Sigmoid colon (tissue), 7 donors: ENCODE results near the gene EXOC7. TPM values are rescaled to one million over a fixed set of nuclear protein-coding genes. Genes with fewer than 3 reads are reported as not detected.

Source experiments
- DNase-seq: peaks from one replicate; pipeline ENCODE4 v3.0.0-alpha.2; 2019
- H3K27ac ChIP-seq, 4 donors: fragments of 200-600 bp; sonication (generic); one replicate each; pipeline ENCODE4 v1.5.1; 2016 to 2019; ENCODE audit warnings: mild to moderate bottlenecking in 1 of 4
- H3K27me3 ChIP-seq, 3 donors: fragments of 200-600 bp; sonication (generic); one replicate each; pipeline ENCODE4 v1.5.1; 2019; ENCODE audit warnings: mild to moderate bottlenecking in 1 of 3
- H3K36me3 ChIP-seq, 4 donors: fragments of 200-600 bp; sonication (generic); one replicate each; pipeline ENCODE4 v1.5.1; 2016 to 2019
- H3K4me1 ChIP-seq, 4 donors: fragments of 200-600 bp; sonication (generic); one replicate each; pipeline ENCODE4 v1.5.1; 2017 to 2019
- H3K4me3 ChIP-seq, 4 donors: fragments of 200-600 bp; sonication (generic); one replicate each; pipeline ENCODE4 v1.5.1; 2017 to 2019; ENCODE audit warnings: mild to moderate bottlenecking in 2 of 4, moderate library complexity in 1 of 4
- H3K9me3 ChIP-seq, 4 donors: fragments of 200-600 bp in 3 of 4; sonication (generic) in 3 of 4; one replicate each; pipeline versions ENCODE4 v1.5.1 to v1.6.1; 2013 to 2019
- EP300 ChIP-seq, 4 donors: sonication (generic); formaldehyde crosslinking; IDR thresholded peaks; one replicate each; pipeline ENCODE4 v1.6.1; 2017; ENCODE audit warnings: antibody characterized with exemption in 4 of 4
- POLR2A ChIP-seq, 2 donors: fragments of 450-650 bp; IDR thresholded peaks; one replicate each; pipeline ENCODE4 v1.6.1; 2016; ENCODE audit warnings: antibody characterized with exemption in 2 of 2, mild to moderate bottlenecking in 2 of 2, moderate library complexity in 2 of 2
- POLR2AphosphoS5 ChIP-seq, 4 donors: sonication (generic); formaldehyde crosslinking; IDR thresholded peaks; one replicate each; pipeline ENCODE4 v1.6.1; 2017; ENCODE audit warnings: antibody characterized with exemption in 4 of 4
- WGBS, 2 donors: extraction: QIAGEN DNeasy Blood & Tissue Kit; methylation state at CpG; one replicate each; pipeline ENCODE4 v1.1.7; 2013; 5-methylcytosine and 5-hydroxymethylcytosine counted together
- intact Hi-C: fragments of 100-400 bp; cut with DNase I; formaldehyde crosslinking; loops from one replicate; pipeline ENCODE4 v1.15.1; 2023
- polyA plus RNA-seq, 3 donors: library from polyadenylated mRNA; stranded (reverse); fragments of 200-250 nt; gene quantifications; one replicate each; pipeline ENCODE4 v1.2.3, GENCODE V29; 2013
- total RNA-seq, 4 donors: library from RNA; depleted of rRNA; stranded (reverse); fragments of >200 nt; gene quantifications; one replicate each; pipeline ENCODE4 v1.1.0, GENCODE V29; 2016
- TF ChIP-seq, protein P1 (sequence below), 4 experiments: fragments of 450-650 bp in 3 of 4; fragments of 200-600 bp in 1 of 4; IDR thresholded peaks; one replicate each; pipeline ENCODE4 v1.5.1; 2016 to 2019; ENCODE audit warnings: antibody characterized with exemption in 4 of 4, mild to moderate bottlenecking in 3 of 4, moderate library complexity in 2 of 4
- donor health status: healthy with polysubstance abuse.
- donor health status: Bipolar disorder and iron deficiency.
- donor health status: healthy.

The EXOC7 gene
- total RNA-seq = 10 to 100 TPM; 58.9 to 82.0 (median 75.3) TPM
- 10 to 100 TPM; 36.8 to 74.4 (median 38.4) TPM for polyA plus RNA-seq

DNA sequence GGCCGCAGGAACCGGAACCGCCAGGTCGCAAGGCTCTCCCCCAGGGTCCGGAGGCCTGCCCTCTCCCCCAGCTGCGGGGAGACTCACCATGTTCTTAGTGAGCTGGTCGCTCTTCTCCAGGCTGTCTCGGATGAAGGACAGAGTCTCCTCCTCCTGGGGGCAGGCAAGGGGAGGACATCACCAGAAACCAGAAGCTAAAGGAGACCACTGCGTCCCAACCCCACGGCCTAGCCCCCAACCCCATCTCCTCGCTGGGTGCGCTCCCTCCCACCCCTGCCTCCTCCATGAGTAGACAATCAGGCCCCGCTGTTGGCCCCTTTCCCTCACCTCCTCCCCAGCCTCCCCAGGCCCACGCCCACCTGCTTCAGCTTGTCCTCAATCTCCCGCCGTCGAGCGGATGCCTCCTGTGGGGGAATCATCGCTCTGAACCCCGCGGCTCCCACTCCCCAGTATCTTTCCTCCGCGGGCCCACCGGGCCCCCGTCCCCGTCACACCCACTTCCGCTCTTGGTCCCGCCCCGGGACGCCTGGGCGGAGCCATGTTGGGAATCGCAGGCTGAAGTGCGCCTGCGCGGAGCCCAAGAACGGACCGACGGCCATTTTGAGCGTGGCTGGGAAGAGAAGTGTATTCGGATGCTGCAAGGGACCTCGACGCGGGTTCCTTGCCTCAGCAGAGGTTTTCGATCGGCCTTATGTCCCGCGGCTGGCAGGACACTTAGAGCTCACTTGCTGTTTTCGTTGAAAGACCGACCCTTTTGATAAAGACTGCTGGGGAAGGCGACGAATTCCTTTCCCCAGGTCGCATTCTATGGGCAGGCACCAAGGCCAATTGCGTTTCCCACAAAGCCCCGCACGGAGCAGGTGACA is at the start of gene EXOC7:
EXOC7 (minus strand) TSS at position 514 of the 866 bp plus-strand sequence; CDS start at position 419, 95 bp downstream.
- H3K4me1 ChIP-seq = peaks cover 0 to 25% (median 21%) of the 10 kb centered on the region in 4 donors
- peak within 1 kb of the TSS; percentile 79 to 86 (median 84) for H3K27ac ChIP-seq
- no peaks in the 10 kb centered on the region for H3K9me3 ChIP-seq
- DNase-seq = peak; percentile 94
- peaks cover 0 to 31% (median 22%) of the 10 kb centered on the region in 4 donors for H3K36me3 ChIP-seq
- no peaks in the 10 kb centered on the region for H3K27me3 ChIP-seq
- H3K4me3 ChIP-seq = peak within 1 kb of the TSS; percentile 69 to 95 (median 74)
- intact Hi-C loops = no loop called here
- no peak for TF ChIP-seq POLR2A (IDR thresholded peaks at IDR 0.05)
- TF ChIP-seq, protein P1, sequence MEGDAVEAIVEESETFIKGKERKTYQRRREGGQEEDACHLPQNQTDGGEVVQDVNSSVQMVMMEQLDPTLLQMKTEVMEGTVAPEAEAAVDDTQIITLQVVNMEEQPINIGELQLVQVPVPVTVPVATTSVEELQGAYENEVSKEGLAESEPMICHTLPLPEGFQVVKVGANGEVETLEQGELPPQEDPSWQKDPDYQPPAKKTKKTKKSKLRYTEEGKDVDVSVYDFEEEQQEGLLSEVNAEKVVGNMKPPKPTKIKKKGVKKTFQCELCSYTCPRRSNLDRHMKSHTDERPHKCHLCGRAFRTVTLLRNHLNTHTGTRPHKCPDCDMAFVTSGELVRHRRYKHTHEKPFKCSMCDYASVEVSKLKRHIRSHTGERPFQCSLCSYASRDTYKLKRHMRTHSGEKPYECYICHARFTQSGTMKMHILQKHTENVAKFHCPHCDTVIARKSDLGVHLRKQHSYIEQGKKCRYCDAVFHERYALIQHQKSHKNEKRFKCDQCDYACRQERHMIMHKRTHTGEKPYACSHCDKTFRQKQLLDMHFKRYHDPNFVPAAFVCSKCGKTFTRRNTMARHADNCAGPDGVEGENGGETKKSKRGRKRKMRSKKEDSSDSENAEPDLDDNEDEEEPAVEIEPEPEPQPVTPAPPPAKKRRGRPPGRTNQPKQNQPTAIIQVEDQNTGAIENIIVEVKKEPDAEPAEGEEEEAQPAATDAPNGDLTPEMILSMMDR (IDR thresholded peaks at IDR 0.05) = peak in 3 of 4 experiments; percentile 8 to 23 (median 18)
- peak; percentile 42 to 79 (median 72) for TF ChIP-seq POLR2AphosphoS5 (IDR thresholded peaks at IDR 0.05)
- TF ChIP-seq EP300 (IDR thresholded peaks at IDR 0.05) = no peak
- WGBS, 2 donors = 5% methylated on average over 55 of the region's 55 CpGs

- 93% methylated on average over 9 of the region's 9 CpGs for WGBS, 2 donors
- TF ChIP-seq POLR2AphosphoS5 (IDR thresholded peaks at IDR 0.05) (no peak), EP300 (IDR thresholded peaks at IDR 0.05) (no peak), POLR2A (IDR thresholded peaks at IDR 0.05) (no peak)
- TF ChIP-seq, protein P1 (IDR thresholded peaks at IDR 0.05) = no peak
- no peak overlapping the region for H3K4me3 ChIP-seq
- DNase-seq = peak; percentile 54
- H3K27me3 ChIP-seq = no peaks in the 10 kb centered on the region
- no peaks in the 10 kb centered on the region for H3K36me3 ChIP-seq
- H3K27ac ChIP-seq = peak overlapping the region in 1 of 4 donors; percentile 18
- no peaks in the 10 kb centered on the region for H3K9me3 ChIP-seq
- H3K4me1 ChIP-seq = peaks cover 0 to 27% (median 19%) of the 10 kb centered on the region in 4 donors
- intact Hi-C loops = no loop called here
These were observed 49.6 kb upstream of the EXOC7 start for GRCh38 chr17:76153202-76153601.

- H3K4me1 ChIP-seq = peaks cover 0 to 27% (median 19%) of the 10 kb centered on the region in 4 donors
- no peak overlapping the region for H3K4me3 ChIP-seq
- intact Hi-C loops = no loop called here
- H3K27ac ChIP-seq = no peak overlapping the region
- no peak for TF ChIP-seq EP300 (IDR thresholded peaks at IDR 0.05)
- TF ChIP-seq POLR2A (IDR thresholded peaks at IDR 0.05) = no peak
- TF ChIP-seq, protein P1 (IDR thresholded peaks at IDR 0.05) = no peak
- TF ChIP-seq POLR2AphosphoS5 (IDR thresholded peaks at IDR 0.05) = no peak
- H3K27me3 ChIP-seq = no peaks in the 10 kb centered on the region
- WGBS, 2 donors = 88 to 90% methylated on average over 7 of the region's 7 CpGs
- no peaks in the 10 kb centered on the region for H3K36me3 ChIP-seq
- no peaks in the 10 kb centered on the region for H3K9me3 ChIP-seq
- DNase-seq = no peak
These were observed 49.0 kb upstream of the EXOC7 start for GRCh38 chr17:76152591-76152990.

GRCh38 chr17:76151896-76152454 is 48.4 kb upstream of the EXOC7 start:
- WGBS, 2 donors = 86 to 94% methylated on average over 8 of the region's 8 CpGs
- no peaks in the 10 kb centered on the region for H3K9me3 ChIP-seq
- H3K27ac ChIP-seq = peak overlapping the region in 1 of 4 donors; percentile 78
- H3K27me3 ChIP-seq = no peaks in the 10 kb centered on the region
- no peaks in the 10 kb centered on the region for H3K36me3 ChIP-seq
- no peak for DNase-seq
- TF ChIP-seq POLR2A (IDR thresholded peaks at IDR 0.05) (no peak), POLR2AphosphoS5 (IDR thresholded peaks at IDR 0.05) (no peak), EP300 (IDR thresholded peaks at IDR 0.05) (no peak)
- TF ChIP-seq, protein P1 (IDR thresholded peaks at IDR 0.05) = no peak
- intact Hi-C loops = no loop called here
- no peak overlapping the region for H3K4me3 ChIP-seq
- H3K4me1 ChIP-seq = peaks cover 0 to 27% (median 19%) of the 10 kb centered on the region in 4 donors
